Heart right ventricle (tissue), 16 donors: ENCODE data around the gene POLR2L. TPM values are rescaled to one million over a fixed set of nuclear protein-coding genes. Genes with fewer than 3 reads are reported as not detected.

ENCODE experiments used
- ATAC-seq, 8 donors: fragments of 200-7000 bp; cut with Tn5 transposase; one replicate each; pipeline ENCODE4 v1.9.1; 2020; ENCODE audit warnings: mild to moderate bottlenecking in 8 of 8, moderate library complexity in 8 of 8, moderate number of reproducible peaks in 1 of 8
- DNase-seq, 2 donors: peaks; one replicate each; pipeline ENCODE4 v3.0.0-alpha.2; 2020
- H3K27ac ChIP-seq, 10 donors: fragments of 200-600 bp; sonication (generic) in 2 of 10; one replicate each; pipeline versions ENCODE4 v1.5.0 to v1.8.0; 2020 to 2022; ENCODE audit warnings: mild to moderate bottlenecking in 3 of 10
- H3K27me3 ChIP-seq, 7 donors: fragments of 200-600 bp; one replicate each; pipeline ENCODE4 v1.8.0; 2021 to 2022; ENCODE audit warnings: mild to moderate bottlenecking in 2 of 7
- H3K36me3 ChIP-seq, 9 donors: fragments of 200-600 bp; sonication (generic) in 1 of 9; one replicate each; pipeline versions ENCODE4 v1.5.0 to v1.8.0; 2020 to 2022; ENCODE audit warnings: mild to moderate bottlenecking in 2 of 9
- H3K4me1 ChIP-seq, 9 donors: fragments of 200-600 bp; sonication (generic) in 1 of 9; one replicate each; pipeline versions ENCODE4 v1.5.0 to v1.8.0; 2020 to 2022; ENCODE audit warnings: mild to moderate bottlenecking in 4 of 9
- H3K4me3 ChIP-seq, 10 donors: fragments of 200-600 bp; sonication (generic) in 2 of 10; one replicate each; pipeline versions ENCODE4 v1.5.0 to v1.8.0; 2020 to 2022; ENCODE audit warnings: mild to moderate bottlenecking in 7 of 10, moderate library complexity in 2 of 10
- H3K9me3 ChIP-seq, 11 donors: fragments of 200-600 bp in 10 of 11; sonication (generic) in 2 of 11; one replicate each; pipeline versions ENCODE4 v1.5.0 to v1.8.0; 2013 to 2022; ENCODE audit warnings: mild to moderate bottlenecking in 2 of 11, control low read depth in 1 of 11, moderate library complexity in 1 of 11
- CTCF ChIP-seq, 9 donors: fragments of 200-600 bp; sonication (generic) in 2 of 9; IDR thresholded peaks; one replicate each; pipeline versions ENCODE4 v1.5.0 to v1.8.0; 2021 to 2022; ENCODE audit warnings: antibody characterized with exemption in 9 of 9, mild to moderate bottlenecking in 5 of 9, moderate library complexity in 1 of 9
- WGBS, 2 donors: extraction: QIAGEN DNeasy Blood & Tissue Kit; methylation state at CpG; one replicate each; pipeline ENCODE4 v1.1.7; 2013; ENCODE audit warnings: inconsistent platforms in 1 of 2; 5-methylcytosine and 5-hydroxymethylcytosine counted together
- intact Hi-C, 10 donors: fragments of 100-400 bp; cut with DNase I; formaldehyde crosslinking; loops; one replicate each; pipeline versions ENCODE4 v1.11.1 to v1.14.2; 2022
- polyA plus RNA-seq, 2 donors: library from polyadenylated mRNA; stranded (reverse); fragments of 200-250 nt; gene quantifications; one replicate each; pipeline ENCODE4 v1.2.3, GENCODE V29; 2013
- total RNA-seq, 10 donors: library from RNA; stranded (reverse); fragmentation: NEBNext Ultra II Directional in 3 of 10; extraction: Animal tissue kit (Norgen Biotek cat#: 25700) in 3 of 10; gene quantifications; one replicate each; pipeline versions ENCODE4 v1.2.1 to v1.2.4, GENCODE V29; 2021 to 2023
- donor health status: Arrhythmogenic right ventricular cardiomyopathy.
- donor health status: ischemic (EF 13 %, LVEDD 7.1; RV severe dilation, severe dysfunction).
- donor health status: healthy with polysubstance abuse.
- donor health status: DM: no; HTN: yes; CAD: no.
- donor health status: DM: no; HTN: no; CAD: no.
- donor health status: ischemic (EF 25% LVEDD 6.9; RV normal size, moderate dysfunction).
- donor health status: ischemic (EF 25% LVEDD 5.7; RV mildly dilated, moderate dysfunction).
- donor health status: healthy.
- donor health status: DM: yes; HTN: yes; CAD: no.
- donor health status: Ischemic cardiomyopathy.
- donor health status: ischemic (EF 35%, LVEDD 5.7; RV mildly dilated, moderate dysfunction).
- donor health status: nonischemic (EF 11% LVEDD 7.7; RV severe dilation, severe dysfunction).
- donor health status: DM: yes; HTN: yes; CAD: no.
- donor health status: PGD.
- donor health status: ischemic (EF 29% LVEDD 5.4; RV normal size, mild dysfunction).
- donor health status: nonischemic (EF 23%, LVEDD 6.1; RV moderate dilation, normal function).

Gene POLR2L
- total and polyA plus RNA-seq, 12 donors, result 148 to 279 (median 234) TPM

- no peak for TF ChIP-seq CTCF (IDR thresholded peaks at IDR 0.05)
- ATAC-seq (no peak), DNase-seq (no peak)
- Histone ChIP-seq H3K36me3 (peaks cover 0 to 32% (median 19%) of the 10 kb centered on the region in 9 donors), H3K4me1 (peaks cover 35 to 86% (median 65%) of the 10 kb centered on the region in 9 donors), H3K27ac (peak within 1 kb of the TSS; percentile 72 to 90 (median 86)), H3K4me3 (peak within 1 kb of the TSS; percentile 24 to 69 (median 58)), H3K27me3 (peaks cover 0 to 64% (median 0%) of the 10 kb centered on the region in 7 donors), H3K9me3 (no peaks in the 10 kb centered on the region)
- WGBS, 2 donors, result 41 to 49% methylated on average over 5 of the region's 5 CpGs
- intact Hi-C loops, result no loop called here
Measured at GRCh38 chr11:827897-828192, 14.5 kb downstream of the POLR2L start, which contains the start of gene CRACR2B. Gene CRACR2B, plus strand, starts transcription at chr11:827919. Its CDS starts 689 bp downstream, at chr11:828608.

- H3K36me3 ChIP-seq, result peaks cover 0 to 37% (median 19%) of the 10 kb centered on the region in 9 donors
- H3K4me3 ChIP-seq, result peak overlapping the region; percentile 24 to 69 (median 58)
- peak in 4 of 8 donors; percentile 3 to 25 (median 14) for ATAC-seq
- 4 to 7% methylated on average over 42 to 66 of the region's 66 CpGs for WGBS, 2 donors
- TF ChIP-seq CTCF (IDR thresholded peaks at IDR 0.05), result no peak
- peak overlapping the region; percentile 72 to 90 (median 86) for H3K27ac ChIP-seq
- H3K9me3 ChIP-seq, result no peaks in the 10 kb centered on the region
- peaks cover 34 to 88% (median 67%) of the 10 kb centered on the region in 9 donors for H3K4me1 ChIP-seq
- intact Hi-C loops, result no loop called here
- DNase-seq, result peak in 1 of 2 donors; percentile 56
- peaks cover 0 to 61% (median 0%) of the 10 kb centered on the region in 7 donors for H3K27me3 ChIP-seq
Measured at GRCh38 chr11:827146-827896, 15.0 kb downstream of the POLR2L start.

- intact Hi-C loops, result no loop called here
- Histone ChIP-seq H3K4me1 (peaks cover 36 to 88% (median 67%) of the 10 kb centered on the region in 9 donors), H3K36me3 (peaks cover 0 to 42% (median 20%) of the 10 kb centered on the region in 9 donors), H3K4me3 (peak overlapping the region; percentile 24 to 69 (median 58)), H3K27me3 (peaks cover 0 to 56% (median 0%) of the 10 kb centered on the region in 7 donors), H3K27ac (peak overlapping the region; percentile 72 to 90 (median 86)), H3K9me3 (no peaks in the 10 kb centered on the region)
- DNase-seq, result no peak
- TF ChIP-seq CTCF (IDR thresholded peaks at IDR 0.05), result no peak
- 1 to 4% methylated on average over 21 to 22 of the region's 22 CpGs for WGBS, 2 donors
- ATAC-seq, result peak in 2 of 8 donors; percentile 1 to 3
Measured at GRCh38 chr11:826836-827145, 15.5 kb downstream of the POLR2L start.

GRCh38 chr11:826227-826621 is 16.1 kb downstream of the POLR2L start:
- Histone ChIP-seq H3K36me3 (peaks cover 0 to 46% (median 20%) of the 10 kb centered on the region in 9 donors), H3K4me3 (peak overlapping the region in 3 of 10 donors; percentile 58 to 60 (median 60)), H3K4me1 (peaks cover 40 to 88% (median 70%) of the 10 kb centered on the region in 9 donors), H3K27ac (peak overlapping the region in 8 of 10 donors; percentile 72 to 90 (median 88)), H3K27me3 (peaks cover 0 to 50% (median 0%) of the 10 kb centered on the region in 7 donors), H3K9me3 (no peaks in the 10 kb centered on the region)
- 81 to 83% methylated on average over 9 of the region's 9 CpGs for WGBS, 2 donors
- intact Hi-C loops, result no loop called here
- no peak for TF ChIP-seq CTCF (IDR thresholded peaks at IDR 0.05)
- DNase-seq (no peak), ATAC-seq (no peak)
